ENCODE measurements around the gene CORO2B.

DNA sequence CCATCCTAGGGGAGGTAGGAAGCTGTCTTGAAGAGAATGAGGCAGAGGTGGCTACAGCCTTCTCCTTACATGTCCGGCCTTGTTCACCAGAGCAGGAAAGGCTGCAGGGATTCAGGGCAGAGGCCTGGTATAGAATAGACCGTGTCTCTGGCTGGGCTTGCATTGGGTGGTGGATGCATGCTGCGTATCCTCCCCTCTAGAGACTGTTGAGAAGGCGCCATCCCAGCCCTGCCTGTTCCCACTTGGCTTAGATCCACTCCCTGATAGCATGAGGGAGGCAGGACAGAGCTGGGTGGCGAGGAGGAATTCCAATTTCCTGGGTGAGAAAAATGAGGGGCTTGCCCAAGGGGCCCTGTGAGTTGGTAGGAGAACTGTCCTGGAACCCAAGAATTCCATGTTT, 57.5 kb downstream of the CORO2B start:
- TF ChIP-seq CTCF (IDR thresholded peaks at IDR 0.05), result no peak
- TF ChIP-seq POLR2A (IDR thresholded peaks at IDR 0.05), result no peak

Measured in thyroid gland (tissue), 4 donors.